ENCODE data around the gene BPGM. TPM values are rescaled to one million over a fixed set of nuclear protein-coding genes. Genes with fewer than 3 reads are reported as not detected.

The BPGM gene
- total RNA-seq, 1 donor from 2014 or later, result 13.3 TPM

DNA sequence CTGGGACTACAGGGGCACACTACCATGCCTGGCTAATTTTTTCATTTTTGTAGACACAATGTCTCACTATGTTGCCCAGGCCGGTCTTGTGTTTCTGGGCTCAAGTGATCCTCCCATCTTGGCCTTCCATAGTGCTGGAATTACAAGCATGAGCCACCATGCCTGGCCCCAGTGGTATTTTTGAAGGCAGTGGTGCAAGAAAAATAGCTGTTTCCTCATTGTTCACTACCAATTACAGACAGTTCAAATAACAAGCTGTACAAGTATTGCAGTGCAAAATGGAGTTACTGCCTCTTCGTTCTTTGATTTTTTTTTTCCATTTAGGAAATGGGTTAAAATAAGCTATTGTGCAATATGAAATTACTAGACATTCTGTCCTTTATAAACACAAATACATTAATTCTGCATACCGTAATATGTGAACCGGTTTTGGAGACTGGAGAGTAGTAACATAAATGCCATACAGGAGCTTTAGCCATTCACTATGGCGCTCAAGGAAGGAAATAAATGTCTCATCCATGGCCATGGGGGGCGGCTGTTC lies 35.0 kb upstream of the BPGM start:
- Mint-ChIP-seq H3K4me1 (no peaks in the 10 kb centered on the region), H3K4me3 (no peak overlapping the region), H3K27me3 (ENCODE audit: low read depth) (peaks cover 67% of the 10 kb centered on the region), H3K36me3 (no peaks in the 10 kb centered on the region), H3K9me3 (peaks cover 3% of the 10 kb centered on the region), H3K27ac (no peak overlapping the region)
- no peak for DNase-seq (ENCODE audit: low spot score in 2 of 2, unreplicated experiment in 2 of 2)
- no peak for TF ChIP-seq CTCF (IDR thresholded peaks at IDR 0.05; ENCODE audit: unreplicated experiment)

DNA sequence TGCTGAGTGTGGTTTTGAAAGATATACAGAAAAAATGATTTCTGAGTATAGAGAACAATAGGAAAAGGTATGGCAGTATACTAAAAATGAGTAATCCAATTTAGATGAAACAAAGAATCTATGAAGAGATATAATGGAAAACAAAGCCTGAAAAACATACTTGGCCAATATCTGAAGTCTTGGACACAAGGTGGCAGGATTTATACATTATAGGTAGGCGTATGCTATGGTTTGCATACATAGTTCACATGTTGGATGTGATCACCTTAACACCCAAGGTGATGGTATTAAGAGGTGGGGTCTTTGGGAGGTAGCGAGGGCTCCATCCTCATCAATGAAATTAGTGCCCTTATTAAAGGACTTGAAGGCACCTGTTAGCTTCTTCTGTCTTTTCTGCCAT lies 34.5 kb upstream of the BPGM start:
- Mint-ChIP-seq H3K27me3 (ENCODE audit: low read depth) (peaks cover 65% of the 10 kb centered on the region), H3K4me3 (no peak overlapping the region), H3K27ac (no peak overlapping the region), H3K4me1 (no peaks in the 10 kb centered on the region), H3K9me3 (peaks cover 3% of the 10 kb centered on the region), H3K36me3 (no peaks in the 10 kb centered on the region)
- no peak for TF ChIP-seq CTCF (IDR thresholded peaks at IDR 0.05; ENCODE audit: unreplicated experiment)
- DNase-seq (ENCODE audit: low spot score in 2 of 2, unreplicated experiment in 2 of 2), result no peak

DNA sequence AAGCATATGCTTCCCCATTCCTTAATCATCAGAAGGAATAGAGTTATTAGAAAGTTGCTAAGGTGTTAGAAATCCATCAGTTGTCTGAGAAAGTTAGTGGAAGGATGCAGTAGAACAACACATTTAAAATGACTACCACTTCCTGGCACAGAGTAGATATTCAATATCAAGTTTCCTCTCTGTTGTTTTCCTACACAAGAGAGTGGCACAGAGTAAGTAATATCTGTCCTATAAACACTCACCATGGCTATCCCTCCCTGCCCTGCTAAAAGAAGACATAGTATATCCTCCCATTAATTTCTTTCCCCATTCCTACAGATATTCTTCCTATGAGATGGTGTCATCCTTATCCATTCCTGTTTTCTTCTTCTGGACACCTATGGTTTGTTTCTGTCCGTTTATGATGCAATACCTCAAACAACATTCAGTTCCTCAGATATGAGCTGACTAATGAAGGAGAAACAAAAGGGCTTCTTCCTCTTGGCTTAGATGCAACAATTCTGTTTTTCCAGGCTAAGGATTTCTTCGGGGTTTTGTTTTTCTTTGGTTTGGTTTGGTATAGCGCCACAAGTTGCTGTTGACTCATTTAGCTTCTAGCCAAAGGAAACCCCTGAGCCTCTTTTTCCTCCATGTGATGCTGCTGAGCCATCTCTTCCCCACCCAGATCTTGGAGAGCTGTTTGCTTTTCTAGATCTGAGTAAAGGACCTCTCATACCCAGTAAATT lies 32.9 kb upstream of the BPGM start:
- peaks cover 63% of the 10 kb centered on the region for H3K27me3 Mint-ChIP-seq (ENCODE audit: low read depth)
- H3K27ac Mint-ChIP-seq, result no peak overlapping the region
- H3K4me1 Mint-ChIP-seq, result no peaks in the 10 kb centered on the region
- H3K36me3 Mint-ChIP-seq, result no peaks in the 10 kb centered on the region
- no peak overlapping the region for H3K4me3 Mint-ChIP-seq
- TF ChIP-seq CTCF (IDR thresholded peaks at IDR 0.05; ENCODE audit: unreplicated experiment), result no peak
- no peak for DNase-seq (ENCODE audit: low spot score in 2 of 2, unreplicated experiment in 2 of 2)
- peaks cover 3% of the 10 kb centered on the region for H3K9me3 Mint-ChIP-seq

- Mint-ChIP-seq H3K36me3 (no peaks in the 10 kb centered on the region), H3K4me3 (no peak overlapping the region), H3K4me1 (no peaks in the 10 kb centered on the region), H3K27ac (no peak overlapping the region), H3K9me3 (peaks cover 3% of the 10 kb centered on the region), H3K27me3 (ENCODE audit: low read depth) (peaks cover 68% of the 10 kb centered on the region)
- no peak for DNase-seq (ENCODE audit: low spot score in 2 of 2, unreplicated experiment in 2 of 2)
- TF ChIP-seq CTCF (IDR thresholded peaks at IDR 0.05; ENCODE audit: unreplicated experiment), result no peak
Measured at GRCh38 chr7:134616611-134617010, 30.0 kb upstream of the BPGM start.

DNA sequence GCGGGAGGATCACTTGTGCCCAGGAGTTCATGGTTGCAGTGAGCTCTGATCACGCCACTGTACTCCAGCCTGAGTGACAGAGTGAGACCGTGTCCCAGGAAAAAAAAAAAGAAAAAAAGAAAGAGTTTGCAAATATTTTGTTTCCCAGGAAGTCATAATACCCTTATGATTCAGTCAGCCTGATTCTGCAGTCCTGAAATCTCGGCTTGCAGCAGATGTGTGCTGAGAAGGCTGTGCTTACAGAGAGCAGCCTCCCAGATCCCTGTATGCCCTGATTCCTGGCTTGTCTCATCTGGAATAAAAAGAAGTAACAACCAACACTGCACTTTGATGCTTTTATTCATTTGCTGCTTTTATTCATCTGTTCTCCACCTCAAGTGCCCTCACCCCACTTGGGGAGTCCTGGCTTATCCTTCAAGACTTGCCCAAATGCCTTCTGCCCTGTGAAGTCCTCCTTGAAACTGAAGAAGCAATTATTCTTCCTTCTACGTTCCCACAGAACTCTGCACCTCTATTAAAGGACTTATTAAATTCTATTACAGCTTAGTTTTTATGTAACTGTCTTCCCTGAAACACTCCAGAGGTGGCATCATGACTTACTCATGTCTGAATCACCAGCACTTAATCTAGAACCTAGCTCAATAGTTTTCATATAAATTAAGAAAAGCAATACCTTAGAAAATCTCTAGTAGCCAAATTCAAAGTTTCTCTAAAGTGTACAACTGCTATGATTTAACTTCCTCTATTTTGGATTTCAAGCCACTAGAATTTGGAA lies 27.7 kb upstream of the BPGM start:
- peaks cover 74% of the 10 kb centered on the region for H3K27me3 Mint-ChIP-seq (ENCODE audit: low read depth)
- no peaks in the 10 kb centered on the region for H3K9me3 Mint-ChIP-seq
- H3K4me1 Mint-ChIP-seq, result no peaks in the 10 kb centered on the region
- H3K4me3 Mint-ChIP-seq, result no peak overlapping the region
- no peaks in the 10 kb centered on the region for H3K36me3 Mint-ChIP-seq
- DNase-seq (ENCODE audit: low spot score in 2 of 2, unreplicated experiment in 2 of 2), result no peak
- no peak for TF ChIP-seq CTCF (IDR thresholded peaks at IDR 0.05; ENCODE audit: unreplicated experiment)
- no peak overlapping the region for H3K27ac Mint-ChIP-seq
